ENCODE results near the gene FIBCD1. TPM values are rescaled to one million over a fixed set of nuclear protein-coding genes. Genes with fewer than 3 reads are reported as not detected.

Gene FIBCD1
- total RNA-seq, 2 experiments from 2014 or later, result not detected

DNA sequence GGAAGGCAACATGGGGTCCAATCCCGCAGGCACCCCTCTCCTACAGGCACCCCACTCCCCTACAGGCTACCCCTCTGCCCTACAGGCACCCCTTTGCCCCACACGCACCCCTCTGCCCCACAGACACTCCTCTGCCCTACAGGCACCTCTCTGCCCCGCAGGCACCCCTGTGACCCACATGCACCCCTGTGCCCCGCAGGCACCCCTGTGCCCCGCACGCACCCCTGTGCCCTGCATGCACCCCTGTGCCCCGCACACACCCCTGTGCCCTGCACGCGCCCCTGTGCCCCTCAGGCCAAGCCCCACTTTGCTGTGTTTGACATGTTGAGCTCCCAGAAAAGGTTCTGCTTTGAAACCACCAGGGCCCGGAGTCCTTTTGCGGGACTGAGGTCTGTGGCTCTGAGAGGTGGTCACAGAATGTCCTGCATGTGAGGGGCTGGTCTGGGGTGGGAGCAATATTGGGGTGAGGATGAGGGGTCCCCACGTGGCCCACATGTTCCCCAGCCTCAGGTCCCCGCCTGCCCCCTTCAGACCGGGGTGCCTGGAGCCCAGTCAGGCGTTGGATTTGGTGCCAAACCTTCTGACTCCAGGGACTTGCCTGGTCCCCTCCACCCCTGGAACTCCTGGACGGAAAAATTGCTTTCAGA, 41.8 kb downstream of the FIBCD1 start:
- no peak for TF ChIP-seq EZH2phosphoT487 (IDR thresholded peaks at IDR 0.05; ENCODE audit: borderline replicate concordance, low read depth, low read length)
- TF ChIP-seq, protein P1, sequence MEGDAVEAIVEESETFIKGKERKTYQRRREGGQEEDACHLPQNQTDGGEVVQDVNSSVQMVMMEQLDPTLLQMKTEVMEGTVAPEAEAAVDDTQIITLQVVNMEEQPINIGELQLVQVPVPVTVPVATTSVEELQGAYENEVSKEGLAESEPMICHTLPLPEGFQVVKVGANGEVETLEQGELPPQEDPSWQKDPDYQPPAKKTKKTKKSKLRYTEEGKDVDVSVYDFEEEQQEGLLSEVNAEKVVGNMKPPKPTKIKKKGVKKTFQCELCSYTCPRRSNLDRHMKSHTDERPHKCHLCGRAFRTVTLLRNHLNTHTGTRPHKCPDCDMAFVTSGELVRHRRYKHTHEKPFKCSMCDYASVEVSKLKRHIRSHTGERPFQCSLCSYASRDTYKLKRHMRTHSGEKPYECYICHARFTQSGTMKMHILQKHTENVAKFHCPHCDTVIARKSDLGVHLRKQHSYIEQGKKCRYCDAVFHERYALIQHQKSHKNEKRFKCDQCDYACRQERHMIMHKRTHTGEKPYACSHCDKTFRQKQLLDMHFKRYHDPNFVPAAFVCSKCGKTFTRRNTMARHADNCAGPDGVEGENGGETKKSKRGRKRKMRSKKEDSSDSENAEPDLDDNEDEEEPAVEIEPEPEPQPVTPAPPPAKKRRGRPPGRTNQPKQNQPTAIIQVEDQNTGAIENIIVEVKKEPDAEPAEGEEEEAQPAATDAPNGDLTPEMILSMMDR (conservative IDR thresholded peaks at IDR 0.05; ENCODE audit: low read length), result no peak
- ChIA-PET CTCF (ENCODE audit: unreplicated experiment) (no interaction called here), POLR2A (no interaction called here)
- H2AFZ ChIP-seq (ENCODE audit: low read length), result no peak overlapping the region
- no TSS peak for BruUV-seq (replicated peaks)
- H3K4me2 ChIP-seq (ENCODE audit: low read length), result no peak overlapping the region
- H3K79me2 ChIP-seq (ENCODE audit: insufficient read depth, low read depth, low read length), result no peaks in the 10 kb centered on the region
- H3K9me2 ChIP-seq (ENCODE audit: insufficient read depth, low read length), result no peaks in the 10 kb centered on the region
- H3K4me1 ChIP-seq (ENCODE audit: insufficient read depth, low read length, poor library complexity, severe bottlenecking), result no peaks in the 10 kb centered on the region
- no peaks in the 10 kb centered on the region for H3K9me3 ChIP-seq (ENCODE audit: low read length)
- H3K36me3 ChIP-seq (ENCODE audit: insufficient read depth, low read length), result no peaks in the 10 kb centered on the region
- no peak overlapping the region for H3K27ac ChIP-seq (ENCODE audit: low read depth, low read length, poor library complexity, severe bottlenecking)
- no peak overlapping the region for H3K4me3 ChIP-seq (ENCODE audit: low read depth, low read length, poor library complexity, severe bottlenecking)
- intact Hi-C loops (cut with micrococcal nuclease; ENCODE audit: unreplicated experiment), result no loop called here
- H4K20me1 ChIP-seq (ENCODE audit: insufficient read depth, low read length), result no peaks in the 10 kb centered on the region
- DNase-seq (ENCODE audit: low spot score), result no peak

DNA sequence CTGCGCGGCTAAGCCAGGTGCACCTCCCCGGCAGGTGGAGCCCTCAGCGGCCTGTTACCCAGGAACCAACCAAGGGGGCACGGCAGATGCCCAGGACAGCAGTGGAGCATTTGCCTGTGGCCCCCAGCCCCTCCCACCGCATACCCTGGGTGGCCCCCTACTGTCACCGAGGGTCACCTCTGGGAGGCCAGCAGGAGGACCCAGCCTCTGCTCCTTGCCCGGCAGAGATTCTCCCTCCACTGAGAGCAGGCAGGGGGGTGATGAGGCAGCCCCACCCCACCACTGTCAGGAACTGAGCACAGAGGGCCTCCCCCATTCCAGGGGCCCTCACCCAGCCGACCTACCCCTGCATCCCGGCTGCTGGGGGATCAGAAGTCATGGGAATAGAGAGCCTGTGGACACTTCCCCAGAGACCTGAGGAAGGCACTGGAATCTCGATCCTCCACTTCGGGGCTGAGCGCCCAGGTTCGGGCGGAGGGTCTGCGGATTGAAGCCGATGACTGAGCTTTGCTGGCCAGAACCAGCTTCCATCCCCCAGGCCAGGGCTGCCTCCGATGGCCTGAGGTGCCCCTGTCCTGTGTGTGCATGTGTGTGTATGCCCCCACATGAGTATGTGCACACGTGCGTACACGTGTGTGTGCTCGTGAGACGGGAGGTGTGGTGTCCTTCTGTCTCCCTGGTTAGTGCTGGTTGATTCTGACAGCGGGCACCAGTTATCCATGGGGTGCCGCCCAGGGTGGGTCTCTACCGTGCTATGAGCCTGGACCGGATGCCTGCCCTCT, 42.6 kb downstream of the FIBCD1 start, which contains the start of gene QRFP:
Gene QRFP (minus strand): TSS at position 580 of the 782 bp plus-strand sequence. CDS start 2,974 bp downstream, outside the sequence.
- no peaks in the 10 kb centered on the region for H3K9me2 ChIP-seq (ENCODE audit: insufficient read depth, low read length)
- H3K4me1 ChIP-seq (ENCODE audit: insufficient read depth, low read length, poor library complexity, severe bottlenecking), result no peaks in the 10 kb centered on the region
- no peak within 1 kb of the TSS for H2AFZ ChIP-seq (ENCODE audit: low read length)
- intact Hi-C loops (cut with micrococcal nuclease; ENCODE audit: unreplicated experiment), result no loop called here
- no peaks in the 10 kb centered on the region for H3K79me2 ChIP-seq (ENCODE audit: insufficient read depth, low read depth, low read length)
- ChIA-PET POLR2A (no interaction called here), CTCF (ENCODE audit: unreplicated experiment) (no interaction called here)
- no peak within 1 kb of the TSS for H3K4me3 ChIP-seq (ENCODE audit: low read depth, low read length, poor library complexity, severe bottlenecking)
- no peaks in the 10 kb centered on the region for H4K20me1 ChIP-seq (ENCODE audit: insufficient read depth, low read length)
- DNase-seq (ENCODE audit: low spot score), result peak; percentile 5
- no peaks in the 10 kb centered on the region for H3K36me3 ChIP-seq (ENCODE audit: insufficient read depth, low read length)
- BruUV-seq (replicated peaks), result no TSS peak
- H3K9me3 ChIP-seq (ENCODE audit: low read length), result no peaks in the 10 kb centered on the region
- TF ChIP-seq, protein P1 (conservative IDR thresholded peaks at IDR 0.05; ENCODE audit: low read length), result peak; percentile 51
- TF ChIP-seq EZH2phosphoT487 (IDR thresholded peaks at IDR 0.05; ENCODE audit: borderline replicate concordance, low read depth, low read length), result no peak
- H3K27ac ChIP-seq (ENCODE audit: low read depth, low read length, poor library complexity, severe bottlenecking), result no peak within 1 kb of the TSS
- no peak within 1 kb of the TSS for H3K4me2 ChIP-seq (ENCODE audit: low read length)

All from OCI-LY7 (cell line).